Smooth muscle cell of the umbilical artery (primary cell): ENCODE results near the gene ANXA10. TPM values are rescaled to one million over a fixed set of nuclear protein-coding genes. Genes with fewer than 3 reads are reported as not detected.

Source experiments
- total RNA-seq: library from RNA; depleted of rRNA; stranded (reverse); fragments of >200 nt; gene quantifications from 2 replicates; pipeline ENCODE4 v1.2.3, GENCODE V29; 2014

Gene ANXA10, protein sequence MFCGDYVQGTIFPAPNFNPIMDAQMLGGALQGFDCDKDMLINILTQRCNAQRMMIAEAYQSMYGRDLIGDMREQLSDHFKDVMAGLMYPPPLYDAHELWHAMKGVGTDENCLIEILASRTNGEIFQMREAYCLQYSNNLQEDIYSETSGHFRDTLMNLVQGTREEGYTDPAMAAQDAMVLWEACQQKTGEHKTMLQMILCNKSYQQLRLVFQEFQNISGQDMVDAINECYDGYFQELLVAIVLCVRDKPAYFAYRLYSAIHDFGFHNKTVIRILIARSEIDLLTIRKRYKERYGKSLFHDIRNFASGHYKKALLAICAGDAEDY
- total RNA-seq = 16.5 and 20.5 TPM in 2 replicates

DNA sequence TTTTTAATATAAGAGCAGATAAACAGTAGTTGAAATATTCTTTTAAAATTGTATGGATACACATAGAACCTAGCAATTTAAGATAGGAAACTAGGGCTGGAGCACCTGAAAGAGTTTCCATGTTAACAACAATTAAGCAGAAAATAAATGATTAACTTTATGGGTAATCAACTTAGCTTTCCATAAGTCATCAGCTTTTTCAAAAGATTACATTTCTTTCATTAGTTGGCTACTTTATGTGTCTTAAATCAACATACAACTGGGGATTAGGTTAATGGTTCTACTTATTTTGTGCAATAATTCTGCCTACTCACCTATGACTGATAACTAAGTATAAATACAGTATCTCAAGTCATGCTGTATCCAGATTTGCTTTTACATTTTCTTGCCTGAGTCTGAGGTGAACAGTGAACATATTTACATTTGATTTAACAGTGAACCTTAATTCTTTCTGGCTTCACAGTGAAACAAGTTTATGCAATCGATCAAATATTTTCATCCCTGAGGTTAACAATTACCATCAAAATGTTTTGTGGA is at the start of gene ANXA10:
TSS of gene ANXA10 (plus strand) at position 362 of the 537 bp plus-strand sequence. CDS start at position 526, 164 bp downstream.

Other genes with a start within 250 kb of the ANXA10 start
- gene DDX60, start 226.2 kb downstream of the ANXA10 start, total RNA-seq = 15.1 and 17.7 TPM in 2 replicates